Panc1 (cell line): Measurements from ENCODE around the gene THRB. TPM values are rescaled to one million over a fixed set of nuclear protein-coding genes. Genes with fewer than 3 reads are reported as not detected.

Source experiments
- ATAC-seq: fragments of 200-7000 bp; cut with Tn5 transposase; 2 replicates; pipeline ENCODE4 v1.9.1; 2020; ENCODE audit warnings: mild to moderate bottlenecking, moderate library complexity
- BruUV-seq: library from RNA; stranded (reverse); fragments of 400-500 nt; replicated peaks from 2 replicates; lab custom pipeline; 2021; lab: Mats Ljungman, UMichigan
- CTCF ChIA-PET: fragments of 300-600 bp; sonication (Branson Sonifier 250); formaldehyde crosslinking; loops from one replicate; lab custom pipeline; 2022; ENCODE audit warnings: antibody characterized with exemption; lab: Charles Lee
- POLR2A ChIA-PET: fragments of 300-600 bp; sonication (Branson Sonifier 250); formaldehyde crosslinking; loops from one replicate; lab custom pipeline; 2022; ENCODE audit warnings: antibody characterized with exemption; lab: Charles Lee
- DNase-seq: peaks from one replicate; pipeline ENCODE4 v3.0.0-alpha.2; 2010; ENCODE audit warnings: low read depth, low spot score
- H3K27ac ChIP-seq: 2 replicates; pipeline ENCODE4 v1.5.1; 2011; ENCODE audit warnings: mild to moderate bottlenecking, low read length, inconsistent platforms
- H3K27me3 ChIP-seq: fragments of 200-500 bp; sonication (Bioruptor generic); 2 replicates; pipeline ENCODE4 v1.6.0; 2014; ENCODE audit warnings: low read length, inconsistent platforms; ENCODE audit not compliant: control insufficient read depth, insufficient read depth
- H3K36me3 ChIP-seq: fragments of 200-500 bp; sonication (Bioruptor generic); 2 replicates; pipeline ENCODE4 v1.5.1; 2014; ENCODE audit warnings: inconsistent platforms, mild to moderate bottlenecking, low read length, moderate library complexity; ENCODE audit not compliant: control insufficient read depth, insufficient read depth
- H3K4me1 ChIP-seq: 2 replicates; pipeline ENCODE4 v1.5.1; 2011; ENCODE audit warnings: inconsistent platforms, mild to moderate bottlenecking, low read length, moderate library complexity; ENCODE audit not compliant: control insufficient read depth, insufficient read depth
- H3K4me3 ChIP-seq, 2 experiments: 2 replicates each; pipeline ENCODE4 v1.5.1; 2011 to 2012; ENCODE audit warnings: low read depth in 2 of 2, low read length in 2 of 2, mild to moderate bottlenecking in 2 of 2, inconsistent platforms in 1 of 2, moderate library complexity in 1 of 2
- H3K9me3 ChIP-seq: fragments of 200-500 bp; sonication (Bioruptor generic); 2 replicates; pipeline ENCODE4 v1.5.1; 2014; ENCODE audit warnings: low read depth, mild to moderate bottlenecking, inconsistent platforms, low read length, moderate library complexity; ENCODE audit not compliant: control insufficient read depth, insufficient read depth
- CTCF ChIP-seq: fragments of 450-650 bp; IDR thresholded peaks from 2 replicates; pipeline ENCODE4 v1.5.1; 2017; ENCODE audit warnings: mild to moderate bottlenecking
- POLR2AphosphoS5 ChIP-seq: IDR thresholded peaks from 2 replicates; pipeline ENCODE4 v1.6.1; 2012; ENCODE audit warnings: mild to moderate bottlenecking, low read depth, low read length, moderate library complexity
- REST ChIP-seq, 2 experiments: IDR thresholded peaks; 2 replicates each; pipeline ENCODE4 v1.6.1; 2011 to 2012; ENCODE audit warnings: low read depth in 2 of 2, control low read depth in 1 of 2, low read length in 1 of 2, mild to moderate bottlenecking in 1 of 2, moderate library complexity in 1 of 2; ENCODE audit not compliant: insufficient read depth in 1 of 2
- SIN3A ChIP-seq: IDR thresholded peaks from 2 replicates; pipeline ENCODE4 v1.6.1; 2012; ENCODE audit warnings: low read depth, mild to moderate bottlenecking, low read length, moderate library complexity, borderline replicate concordance; ENCODE audit not compliant: insufficient read depth
- TCF7L2 ChIP-seq: IDR thresholded peaks from 2 replicates; pipeline ENCODE4 v1.6.1; 2011; ENCODE audit warnings: mild to moderate bottlenecking, low read depth, low read length, inconsistent platforms
- in situ Hi-C: cut with HindIII; loops from 2 replicates; pipeline ENCODE4 v1.10.0; 2016; ENCODE audit warnings: low sequenced_read_pairs, low pct_unique_long_range_greater_than_20kb
- intact Hi-C: fragments of 100-400 bp; cut with micrococcal nuclease; formaldehyde crosslinking; loops from one replicate; pipeline ENCODE4 v1.10.0; 2022; ENCODE audit not compliant: unreplicated experiment
- total RNA-seq: library from RNA; stranded (reverse); gene quantifications from one replicate; pipeline ENCODE4 v1.2.1, GENCODE V29; 2021; ENCODE audit not compliant: unreplicated experiment

The THRB gene
- total RNA-seq, 1 experiment from 2014 or later, result 3.9 TPM

GRCh38 chr3:24151594-24151993 is 343.1 kb downstream of the THRB start:
- in situ Hi-C loops, result no loop called here
- H3K36me3 ChIP-seq, result no peaks in the 10 kb centered on the region
- no TSS peak for BruUV-seq
- no peak for ATAC-seq
- no peak overlapping the region for H3K4me3 ChIP-seq
- H3K4me1 ChIP-seq, result no peaks in the 10 kb centered on the region
- intact Hi-C loops, result no loop called here
- no peak for TF ChIP-seq POLR2AphosphoS5
- no peak for TF ChIP-seq REST (IDR thresholded peaks at IDR 0.05; ENCODE audit: insufficient read depth in 1 of 2, low read depth in 2 of 2, low read length in 1 of 2)
- no peak for TF ChIP-seq TCF7L2
- no peak for TF ChIP-seq CTCF
- TF ChIP-seq SIN3A, result no peak
- no peaks in the 10 kb centered on the region for H3K27me3 ChIP-seq
- POLR2A ChIA-PET, result no interaction called here
- CTCF ChIA-PET, result no interaction called here
- DNase-seq, result no peak
- H3K27ac ChIP-seq, result no peak overlapping the region
- H3K9me3 ChIP-seq, result no peaks in the 10 kb centered on the region

GRCh38 chr3:24149032-24149431 is 345.6 kb downstream of the THRB start:
- ATAC-seq, result no peak
- H3K4me3 ChIP-seq, result no peak overlapping the region
- in situ Hi-C loops (no loop called here), intact Hi-C loops (no loop called here)
- no peak for DNase-seq
- no peaks in the 10 kb centered on the region for H3K36me3 ChIP-seq
- ChIA-PET CTCF (no interaction called here), POLR2A (no interaction called here)
- H3K9me3 ChIP-seq, result no peaks in the 10 kb centered on the region
- no peak overlapping the region for H3K27ac ChIP-seq
- peaks cover 7% of the 10 kb centered on the region; the same call in 1 of the 2 replicates for H3K4me1 ChIP-seq
- no peak for TF ChIP-seq TCF7L2
- no peak for TF ChIP-seq POLR2AphosphoS5
- TF ChIP-seq SIN3A, result no peak
- peak; percentile 25; the same call in 1 of the 2 replicates for TF ChIP-seq CTCF
- TF ChIP-seq REST (IDR thresholded peaks at IDR 0.05; ENCODE audit: insufficient read depth in 1 of 2, low read depth in 2 of 2, low read length in 1 of 2), result no peak
- no peaks in the 10 kb centered on the region for H3K27me3 ChIP-seq
- no TSS peak for BruUV-seq
